SK-MEL-5 (cell line): Measurements from ENCODE around the gene STYX. TPM values are rescaled to one million over a fixed set of nuclear protein-coding genes. Genes with fewer than 3 reads are reported as not detected.
"Not testable (repeated sequence)": the region's sequence is repeated elsewhere in the genome, so short reads cannot be mapped to it uniquely, and the experiment has no call there.

ENCODE experiments used
- DNase-seq: peaks from one replicate; pipeline ENCODE4 v3.0.0-alpha.2; 2016; ENCODE audit warnings: low read depth, low spot score
- in situ Hi-C: cut with HindIII; loops from 2 replicates; pipeline ENCODE4 v1.10.0; 2016; ENCODE audit warnings: low sequenced_read_pairs, high pct_unique_total_duplicates, low pct_unique_long_range_greater_than_20kb
- total RNA-seq: library from RNA; depleted of rRNA; stranded (reverse); fragments of >200 nt; shearing (Covaris generic); gene quantifications from 2 replicates; pipeline ENCODE4 v1.2.3, GENCODE V29; 2014

STYX gene
- total RNA-seq, 1 experiment from 2014 or later: 9.2 TPM

- DNase-seq: no peak
- in situ Hi-C loops: no loop called here
Observed at GRCh38 chr14:52711666-52712065, 18.3 kb upstream of the STYX start.

- in situ Hi-C loops: no loop called here
Observed at GRCh38 chr14:52716155-52716554, 13.8 kb upstream of the STYX start.

GRCh38 chr14:52723514-52724359, 6.2 kb upstream of the STYX start:
- in situ Hi-C loops: no loop called here
- DNase-seq: no peak

More at GRCh38 chr14:52716155-52716554, 13.8 kb upstream of the STYX start:
- DNase-seq: no peak

- in situ Hi-C loops: no loop called here
Observed at GRCh38 chr14:52724360-52724644, 5.7 kb upstream of the STYX start.

GRCh38 chr14:52727509-52727908, 2.5 kb upstream of the STYX start:
- DNase-seq, in situ Hi-C loops: not testable (repeated sequence)

More at GRCh38 chr14:52724360-52724644, 5.7 kb upstream of the STYX start:
- DNase-seq: no peak

- DNase-seq, in situ Hi-C loops: not testable (repeated sequence)
Observed at GRCh38 chr14:52729035-52729434, 931 bp upstream of the STYX start.

- no peak for DNase-seq
- in situ Hi-C loops: no loop called here
Observed at GRCh38 chr14:52729585-52729924, 411 bp upstream of the STYX start.

- in situ Hi-C loops: no loop called here
- peak; percentile 25 for DNase-seq
Observed at GRCh38 chr14:52730709-52731111, 744 bp downstream of the STYX start.

GRCh38 chr14:52733824-52734223, 3.9 kb downstream of the STYX start:
- in situ Hi-C loops: no loop called here

GRCh38 chr14:52735921-52736489, 6.0 kb downstream of the STYX start:
- no peak for DNase-seq
- in situ Hi-C loops: no loop called here

More at GRCh38 chr14:52733824-52734223, 3.9 kb downstream of the STYX start:
- no peak for DNase-seq

GRCh38 chr14:52738409-52738808, 8.4 kb downstream of the STYX start:
- no peak for DNase-seq
- in situ Hi-C loops: no loop called here

- no peak for DNase-seq
- in situ Hi-C loops: no loop called here
Observed at GRCh38 chr14:52740751-52741150, 10.8 kb downstream of the STYX start.

GRCh38 chr14:52741865-52742264, 11.9 kb downstream of the STYX start:
- DNase-seq: no peak
- in situ Hi-C loops: no loop called here

- DNase-seq: no peak
- in situ Hi-C loops: no loop called here
Observed at GRCh38 chr14:52748647-52749292, 18.8 kb downstream of the STYX start.

- DNase-seq: no peak
- in situ Hi-C loops: no loop called here
Observed at GRCh38 chr14:52755607-52756316, 25.8 kb downstream of the STYX start.

- in situ Hi-C loops: no loop called here
- no peak for DNase-seq
Observed at GRCh38 chr14:52759145-52759544, 29.2 kb downstream of the STYX start.

GRCh38 chr14:52762923-52763322, 33.0 kb downstream of the STYX start:
- in situ Hi-C loops, DNase-seq: not testable (repeated sequence)
